Mucosa of rectum (tissue), 2 donors: ENCODE measurements around the gene INSL3.
"Not testable (repeated sequence)": the region's sequence is repeated elsewhere in the genome, so short reads cannot be mapped to it uniquely, and the experiment has no call there.

Experiments used
- H3K27ac ChIP-seq, 2 donors: one replicate each; pipeline ENCODE4 v1.7.0; 2013; ENCODE audit warnings: inconsistent platforms in 2 of 2, low read depth in 2 of 2, low read length in 2 of 2
- H3K27me3 ChIP-seq, 2 donors: one replicate each; pipeline ENCODE4 v1.7.0; 2013; ENCODE audit warnings: low read length in 2 of 2; ENCODE audit not compliant: control insufficient read depth in 2 of 2, insufficient read depth in 2 of 2
- H3K36me3 ChIP-seq, 2 donors: one replicate each; pipeline ENCODE4 v1.7.0; 2013; ENCODE audit warnings: low read length in 2 of 2; ENCODE audit not compliant: control insufficient read depth in 2 of 2, insufficient read depth in 2 of 2
- H3K4me1 ChIP-seq, 2 donors: one replicate each; pipeline ENCODE4 v1.7.0; 2013; ENCODE audit warnings: low read length in 2 of 2, mild to moderate bottlenecking in 1 of 2; ENCODE audit not compliant: control insufficient read depth in 2 of 2, insufficient read depth in 2 of 2
- H3K4me3 ChIP-seq, 2 donors: one replicate each; pipeline ENCODE4 v1.7.0; 2013; ENCODE audit warnings: low read length in 2 of 2
- H3K9ac ChIP-seq, 2 donors: one replicate each; pipeline ENCODE4 v1.7.0; 2013; ENCODE audit warnings: low read length in 2 of 2, low read depth in 1 of 2, mild to moderate bottlenecking in 1 of 2
- H3K9me3 ChIP-seq, 2 donors: one replicate each; pipeline ENCODE4 v1.7.0; 2013; ENCODE audit warnings: low read length in 2 of 2; ENCODE audit not compliant: control insufficient read depth in 2 of 2
- donor health status: healthy.
- donor health status: Normal muscosa, but diverticular disease.

Gene INSL3

GRCh38 chr19:17787274-17787913 is 33.9 kb downstream of the INSL3 start:
- Histone ChIP-seq H3K9me3 (no peaks in the 10 kb centered on the region), H3K27ac (no peak overlapping the region), H3K4me3 (no peak overlapping the region), H3K4me1 (peaks cover 13 to 22% of the 10 kb centered on the region in 2 donors), H3K36me3 (peaks cover 0 to 5% of the 10 kb centered on the region in 2 donors), H3K9ac (no peak overlapping the region), H3K27me3 (no peaks in the 10 kb centered on the region)

GRCh38 chr19:17784201-17785008 is 36.9 kb downstream of the INSL3 start:
- Histone ChIP-seq H3K4me1 (peaks cover 3 to 7% of the 10 kb centered on the region in 2 donors), H3K27me3 (no peaks in the 10 kb centered on the region), H3K9me3 (no peaks in the 10 kb centered on the region), H3K27ac (no peak overlapping the region), H3K36me3 (peaks cover 0 to 5% of the 10 kb centered on the region in 2 donors), H3K4me3 (no peak overlapping the region), H3K9ac (no peak overlapping the region)

GRCh38 chr19:17783721-17784120 is 37.6 kb downstream of the INSL3 start:
- H3K36me3 ChIP-seq, H3K9ac ChIP-seq, H3K4me1 ChIP-seq, H3K27ac ChIP-seq, H3K27me3 ChIP-seq, H3K9me3 ChIP-seq, H3K4me3 ChIP-seq: not testable (repeated sequence)

DNA sequence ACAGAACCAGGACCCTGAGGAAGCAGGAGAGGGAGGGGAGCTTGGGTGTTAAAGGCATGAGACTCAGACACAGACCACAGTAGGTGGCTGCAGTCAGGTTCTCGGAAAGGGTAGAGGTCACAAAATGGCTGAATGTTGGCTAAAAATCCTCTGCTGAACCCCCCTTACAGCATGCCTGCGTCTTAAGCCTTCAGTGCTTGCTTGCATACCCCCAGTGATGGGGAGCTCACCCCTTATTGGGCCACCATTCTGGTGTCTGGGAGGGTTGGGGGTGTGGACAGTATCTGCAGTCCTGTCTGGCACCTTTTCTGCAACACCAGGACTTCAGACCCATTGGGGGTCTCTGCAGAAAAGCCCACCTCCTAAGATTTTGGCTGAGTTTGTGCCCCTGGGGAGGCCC is 40.5 kb downstream of the INSL3 start:
- Histone ChIP-seq H3K9me3 (no peaks in the 10 kb centered on the region), H3K4me3 (no peak overlapping the region), H3K4me1 (peaks cover 11 to 13% of the 10 kb centered on the region in 2 donors), H3K9ac (no peak overlapping the region), H3K36me3 (no peaks in the 10 kb centered on the region), H3K27me3 (no peaks in the 10 kb centered on the region), H3K27ac (no peak overlapping the region)

DNA sequence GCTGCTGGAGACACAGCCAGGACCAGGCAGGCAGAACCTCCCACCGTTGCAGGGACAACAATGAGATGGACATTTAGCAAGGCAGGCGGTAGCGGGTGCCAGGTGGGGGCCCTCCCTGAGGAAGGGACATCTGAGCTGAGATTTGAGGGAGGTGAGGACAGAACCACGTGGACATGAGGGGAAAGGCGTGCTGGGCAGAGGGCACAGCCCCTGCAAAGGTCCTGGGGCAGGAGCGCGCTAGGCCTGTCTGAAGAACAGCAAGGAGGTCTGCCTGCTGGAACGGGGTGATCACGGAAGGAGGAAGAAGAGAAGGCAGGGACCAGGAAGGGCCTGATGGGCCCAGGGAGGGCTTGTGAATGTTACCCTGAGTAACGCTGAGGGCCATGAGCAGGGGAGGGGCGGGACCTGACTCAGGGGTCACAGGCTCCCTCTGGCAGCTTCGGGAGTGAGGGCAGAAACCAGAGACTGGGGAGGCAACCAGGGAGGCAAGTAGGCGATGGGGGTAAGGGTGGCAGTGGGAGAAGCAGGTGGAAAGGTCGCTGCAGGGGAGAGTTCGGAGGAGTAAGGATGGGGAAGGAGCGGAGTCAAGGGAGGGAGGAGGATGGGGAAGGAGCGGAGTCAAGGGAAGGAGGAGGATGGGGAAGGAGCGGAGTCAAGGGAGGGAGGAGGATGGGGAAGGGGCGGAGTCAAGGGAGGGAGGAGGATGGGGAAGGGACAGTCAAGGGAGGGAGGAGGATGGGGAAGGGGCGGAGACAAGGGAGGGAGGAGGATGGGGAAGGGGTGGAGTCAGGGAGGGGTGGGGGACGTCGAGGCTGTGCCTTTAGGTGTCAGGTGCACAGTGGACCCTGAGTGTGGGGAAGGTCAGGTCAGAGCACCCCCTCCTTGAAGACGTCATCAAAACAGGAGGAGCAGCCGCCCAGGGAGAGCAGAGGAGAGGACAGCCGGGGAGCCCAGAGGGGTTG is 42.1 kb downstream of the INSL3 start:
- H3K9me3 ChIP-seq = no peaks in the 10 kb centered on the region
- H3K4me1 ChIP-seq = peaks cover 11 to 13% of the 10 kb centered on the region in 2 donors
- H3K9ac ChIP-seq = peak overlapping the region in 1 of 2 donors; percentile 12
- H3K36me3 ChIP-seq = no peaks in the 10 kb centered on the region
- no peak overlapping the region for H3K27ac ChIP-seq
- no peaks in the 10 kb centered on the region for H3K27me3 ChIP-seq
- peak overlapping the region in 1 of 2 donors; percentile 50 for H3K4me3 ChIP-seq

DNA sequence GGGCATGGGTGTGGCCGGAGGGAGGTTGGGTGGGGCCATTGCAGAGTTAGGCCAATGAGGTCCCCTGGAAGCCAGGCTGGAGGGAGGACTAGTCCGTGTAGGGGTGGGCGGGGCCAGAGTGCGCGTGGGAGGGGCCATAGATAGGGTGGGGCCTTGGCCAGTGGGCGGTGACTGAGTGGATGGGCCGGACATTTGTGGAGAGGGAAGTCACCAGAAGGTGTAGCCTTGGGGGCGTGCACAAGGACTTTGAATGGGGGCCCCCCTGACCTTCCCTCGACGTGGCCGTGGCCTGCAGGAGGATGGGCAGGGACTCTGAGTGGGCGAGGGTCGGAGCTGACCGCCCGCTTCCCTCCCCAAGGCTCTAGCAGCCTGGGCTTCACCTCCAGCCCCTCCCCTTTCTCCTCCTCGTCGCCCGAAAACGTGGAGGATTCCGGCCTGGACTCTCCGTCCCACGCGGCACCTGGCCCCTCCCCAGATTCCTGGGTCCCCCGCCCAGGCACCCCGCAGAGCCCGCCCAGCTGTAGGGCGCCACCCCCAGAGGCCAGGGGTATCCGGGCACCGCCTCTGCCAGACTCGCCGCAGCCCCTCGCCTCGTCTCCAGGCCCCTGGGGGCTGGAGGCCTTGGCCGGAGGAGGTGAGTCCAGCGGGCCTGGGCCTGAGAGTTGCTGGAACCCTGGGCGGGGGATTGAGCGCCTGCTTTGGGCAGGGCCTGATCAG is 42.9 kb downstream of the INSL3 start:
- Histone ChIP-seq H3K36me3 (no peaks in the 10 kb centered on the region), H3K27me3 (no peaks in the 10 kb centered on the region), H3K4me3 (peak overlapping the region; percentile 41 to 50), H3K9me3 (no peaks in the 10 kb centered on the region), H3K9ac (peak overlapping the region in 1 of 2 donors; percentile 12), H3K27ac (no peak overlapping the region), H3K4me1 (peaks cover 9 to 11% of the 10 kb centered on the region in 2 donors)

DNA sequence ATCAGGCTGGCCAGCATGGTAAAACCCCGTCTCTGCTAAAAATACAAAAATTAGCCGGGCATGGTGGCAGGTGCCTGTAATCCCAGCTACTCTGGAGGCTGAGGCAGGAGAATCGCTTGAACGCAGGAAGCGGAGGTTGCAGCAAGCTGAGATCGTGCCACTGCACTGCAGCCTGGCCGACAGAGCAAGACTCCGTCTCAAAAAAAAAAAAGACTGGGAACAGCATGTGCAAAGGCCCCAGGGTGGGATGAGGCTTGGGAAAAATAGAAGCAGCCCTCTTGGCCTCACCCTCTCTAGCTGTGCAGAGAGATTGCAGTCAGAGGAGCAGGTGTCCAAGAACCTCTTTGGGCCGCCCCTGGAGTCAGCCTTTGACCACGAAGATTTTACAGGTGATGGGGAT is 43.5 kb downstream of the INSL3 start:
- H3K9ac ChIP-seq, H3K27ac ChIP-seq, H3K27me3 ChIP-seq, H3K36me3 ChIP-seq, H3K9me3 ChIP-seq, H3K4me3 ChIP-seq: not testable (repeated sequence)
- peaks cover 9 to 11% of the 10 kb centered on the region in 2 donors for H3K4me1 ChIP-seq

DNA sequence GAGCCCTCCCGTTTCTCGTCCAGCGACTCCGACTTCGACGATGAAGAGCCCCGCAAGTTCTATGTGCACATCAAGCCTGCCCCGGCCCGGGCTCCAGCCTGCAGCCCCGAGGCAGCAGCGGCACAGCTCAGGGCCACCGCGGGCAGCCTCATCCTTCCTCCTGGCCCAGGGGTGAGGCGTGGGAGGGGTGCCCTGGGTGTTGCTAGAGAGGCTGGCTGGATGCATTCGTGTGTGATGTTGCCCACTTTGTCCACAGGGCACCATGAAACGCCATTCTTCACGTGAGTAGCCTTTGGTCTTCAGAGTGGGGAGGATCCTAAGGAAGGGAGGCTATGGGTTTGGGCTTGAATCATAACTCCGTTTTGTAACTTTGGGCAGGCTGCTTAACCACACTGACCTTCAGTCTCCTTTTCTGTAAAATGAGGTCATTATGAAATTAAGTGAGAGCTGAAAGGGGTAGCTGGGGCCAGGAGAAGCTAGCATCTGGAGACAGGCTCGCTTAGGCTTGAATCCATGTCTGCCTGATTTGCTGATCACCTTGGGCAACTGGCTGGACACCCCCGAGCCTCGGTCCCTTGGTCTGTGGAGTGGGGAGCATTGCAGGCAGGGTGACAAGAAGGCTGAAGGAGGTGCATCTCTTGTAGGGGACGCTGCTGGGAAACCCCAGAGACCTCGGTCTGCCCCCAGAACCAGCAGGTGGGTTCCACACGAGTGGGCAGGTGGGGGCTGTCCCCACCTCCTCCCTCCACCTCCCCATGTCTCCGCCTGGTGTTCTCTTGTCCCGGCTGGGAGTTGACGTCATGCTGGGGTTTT is 45.1 kb downstream of the INSL3 start:
- Histone ChIP-seq H3K36me3 (peaks cover 0 to 5% of the 10 kb centered on the region in 2 donors), H3K4me1 (peaks cover 9 to 11% of the 10 kb centered on the region in 2 donors), H3K4me3 (no peak overlapping the region), H3K27me3 (no peaks in the 10 kb centered on the region), H3K9ac (no peak overlapping the region), H3K9me3 (no peaks in the 10 kb centered on the region), H3K27ac (no peak overlapping the region)
